Stimulated activated CD4-positive, alpha-beta T cell treated with anti-CD3 and anti-CD28 coated beads, Interleukin-2, amount 100 ng/mL, for 4 hours (primary cell): ENCODE measurements around the gene SMOC2.

Experiments used
- DNase-seq: peaks from one replicate; pipeline ENCODE4 v3.0.0-alpha.2; 2020; ENCODE audit warnings: low read depth

The SMOC2 gene, protein sequence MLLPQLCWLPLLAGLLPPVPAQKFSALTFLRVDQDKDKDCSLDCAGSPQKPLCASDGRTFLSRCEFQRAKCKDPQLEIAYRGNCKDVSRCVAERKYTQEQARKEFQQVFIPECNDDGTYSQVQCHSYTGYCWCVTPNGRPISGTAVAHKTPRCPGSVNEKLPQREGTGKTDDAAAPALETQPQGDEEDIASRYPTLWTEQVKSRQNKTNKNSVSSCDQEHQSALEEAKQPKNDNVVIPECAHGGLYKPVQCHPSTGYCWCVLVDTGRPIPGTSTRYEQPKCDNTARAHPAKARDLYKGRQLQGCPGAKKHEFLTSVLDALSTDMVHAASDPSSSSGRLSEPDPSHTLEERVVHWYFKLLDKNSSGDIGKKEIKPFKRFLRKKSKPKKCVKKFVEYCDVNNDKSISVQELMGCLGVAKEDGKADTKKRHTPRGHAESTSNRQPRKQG

DNA sequence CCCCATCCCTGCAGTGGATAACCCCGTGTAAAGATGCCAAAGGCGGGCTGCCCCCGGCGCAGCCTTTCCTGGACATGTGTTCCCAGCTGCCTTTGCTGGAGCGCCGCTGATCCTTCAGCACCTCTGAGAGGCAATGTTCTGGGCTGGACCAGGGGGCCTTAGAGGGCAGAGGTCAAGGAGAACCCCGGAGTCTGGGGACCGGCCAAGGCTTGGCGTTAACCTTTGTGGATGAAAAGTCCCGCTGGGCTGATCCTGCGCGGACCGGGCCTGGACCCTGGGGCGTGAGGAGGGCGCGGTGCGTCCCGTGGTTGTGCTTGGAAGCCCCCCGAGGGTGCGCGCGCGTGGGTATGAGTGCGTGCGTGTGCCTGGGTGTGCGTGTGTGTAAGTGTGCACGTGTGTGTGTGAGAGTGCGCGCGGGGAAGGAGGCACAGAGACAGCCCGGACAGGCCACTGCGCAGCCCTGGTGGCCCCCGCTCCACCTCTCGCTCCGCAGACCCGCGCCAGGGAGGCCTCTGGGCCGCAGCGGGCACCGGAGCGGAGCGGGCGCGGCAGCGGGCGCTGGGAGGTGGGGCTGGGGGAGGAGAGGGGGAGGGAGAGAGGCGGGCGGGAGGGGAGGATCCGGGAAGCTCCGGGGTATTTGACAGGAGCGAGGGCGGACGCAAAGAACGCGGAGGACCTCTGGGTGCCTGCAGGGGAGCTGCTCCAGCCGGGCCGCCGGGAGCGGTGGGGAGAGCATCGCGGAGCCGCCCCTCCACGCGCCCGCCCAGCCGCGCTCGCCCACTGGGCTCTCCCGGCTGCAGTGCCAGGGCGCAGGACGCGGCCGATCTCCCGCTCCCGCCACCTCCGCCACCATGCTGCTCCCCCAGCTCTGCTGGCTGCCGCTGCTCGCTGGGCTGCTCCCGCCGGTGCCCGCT, at the start of gene SMOC2:
TSS of gene SMOC2 (plus strand) at position 665 of the 914 bp plus-strand sequence. CDS start at position 852, 187 bp downstream.
- no peak for DNase-seq

DNA sequence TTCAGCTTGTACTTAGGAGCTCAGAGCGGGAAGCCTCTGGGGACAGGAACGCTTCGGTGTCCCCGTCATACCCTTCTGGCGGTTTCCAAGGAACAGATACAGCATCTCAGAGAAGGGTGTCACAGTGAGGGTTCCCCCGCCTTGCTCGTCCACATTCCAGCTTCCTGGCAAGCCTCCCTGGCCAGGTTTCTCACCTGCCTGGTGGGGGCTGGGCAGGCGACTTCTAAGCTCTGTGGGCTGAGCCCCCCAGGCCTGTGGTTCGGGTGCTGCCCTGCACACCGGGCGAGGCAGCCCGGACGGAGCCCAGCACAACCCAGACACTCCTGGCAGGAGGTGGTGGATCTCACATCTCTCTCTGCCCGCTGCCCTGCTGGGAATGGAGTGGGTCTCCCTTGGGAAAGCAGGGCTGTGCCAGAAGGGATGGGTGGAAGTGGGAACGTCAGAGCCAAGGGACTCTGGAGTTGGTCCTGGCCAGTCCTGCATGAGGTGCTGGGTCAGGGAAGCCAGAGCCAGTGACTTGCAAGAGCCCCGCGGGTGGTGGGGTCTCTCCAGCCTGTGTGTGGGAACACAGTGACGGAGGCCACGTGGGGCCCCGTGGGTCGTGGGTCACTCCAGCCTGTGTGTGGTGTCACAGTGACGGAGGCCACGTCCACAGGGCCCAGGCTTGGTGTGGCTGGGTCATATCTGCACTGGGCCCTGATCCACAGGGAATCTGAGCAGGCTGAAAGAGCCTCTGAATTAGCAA, 47.7 kb upstream of the SMOC2 start:
- DNase-seq = no peak

DNA sequence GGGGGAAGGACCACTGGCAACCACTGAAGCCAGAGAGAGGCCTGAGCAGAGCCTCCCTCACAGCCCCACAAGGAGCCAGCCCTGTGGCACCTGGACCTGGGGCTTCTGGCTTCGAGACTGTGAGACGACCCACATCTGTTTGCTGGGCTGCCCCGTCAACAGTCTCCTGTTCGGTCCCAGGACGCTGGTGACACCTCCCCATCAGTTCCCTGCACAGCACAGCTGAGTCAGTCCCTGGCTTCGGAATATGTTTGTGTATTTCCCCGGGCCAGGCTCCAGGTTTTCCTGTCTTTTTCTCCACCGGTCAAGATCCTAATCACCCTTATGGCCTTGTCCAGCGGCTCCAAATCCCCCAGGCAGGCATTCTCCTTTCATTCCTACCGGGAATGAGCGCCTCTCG, 46.4 kb upstream of the SMOC2 start:
- no peak for DNase-seq

DNA sequence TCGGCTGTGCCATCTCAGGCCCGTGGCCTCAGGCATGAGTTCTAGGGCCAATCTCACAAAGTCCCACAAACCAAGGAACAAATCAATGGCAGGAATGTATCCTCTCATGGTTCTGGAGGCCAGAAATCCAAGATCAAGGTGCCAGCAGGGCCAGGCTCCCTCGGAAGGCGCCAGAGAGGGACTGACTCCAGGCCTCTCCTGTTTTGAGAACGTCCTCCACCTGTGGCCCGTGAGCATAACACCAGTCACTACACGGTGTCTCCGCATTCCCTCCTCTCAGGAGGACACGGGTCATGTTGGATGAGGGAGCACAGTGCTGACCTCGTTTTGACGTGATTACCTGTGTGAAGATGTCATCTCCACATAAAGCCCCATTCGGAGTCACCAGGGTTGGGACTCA, 45.0 kb upstream of the SMOC2 start:
- no peak for DNase-seq

DNA sequence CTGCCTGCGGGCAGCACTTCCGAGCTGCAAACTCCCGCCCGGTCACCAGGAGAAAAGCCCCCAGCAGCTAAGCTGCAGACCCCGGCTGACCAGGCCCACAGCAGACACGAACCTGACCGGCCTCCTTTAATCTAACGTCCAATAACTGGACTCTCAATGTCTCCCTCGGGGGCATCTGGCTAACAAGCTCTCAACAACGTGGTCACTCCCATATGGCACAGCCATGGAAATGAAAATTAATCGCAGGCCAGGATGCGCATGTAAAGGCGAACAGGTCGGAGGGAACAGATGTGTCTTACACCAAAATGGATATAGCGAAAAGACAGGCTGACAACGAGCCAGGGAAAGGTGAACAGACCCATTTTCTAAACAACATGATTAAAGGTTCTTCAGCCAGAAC, 44.4 kb upstream of the SMOC2 start:
- no peak for DNase-seq

DNA sequence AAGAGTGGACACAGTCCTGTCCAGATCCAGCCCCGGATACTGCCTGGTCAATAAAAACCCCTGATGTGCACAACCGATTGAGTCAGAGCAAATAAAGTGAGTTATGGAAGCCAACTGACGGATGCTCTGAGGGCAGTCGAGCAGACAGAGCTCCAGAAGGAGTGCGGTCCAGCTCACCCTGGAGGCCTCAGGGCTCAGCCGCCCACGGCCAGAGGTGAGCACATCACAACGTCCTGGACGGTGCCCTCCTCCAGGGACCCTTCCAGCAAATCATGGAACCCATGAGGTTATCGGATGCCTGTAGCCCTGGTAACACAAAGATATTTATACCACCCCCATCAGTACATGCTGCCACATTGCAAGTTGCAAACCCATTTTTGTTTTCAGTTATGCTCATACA, 44.0 kb upstream of the SMOC2 start:
- DNase-seq = no peak

DNA sequence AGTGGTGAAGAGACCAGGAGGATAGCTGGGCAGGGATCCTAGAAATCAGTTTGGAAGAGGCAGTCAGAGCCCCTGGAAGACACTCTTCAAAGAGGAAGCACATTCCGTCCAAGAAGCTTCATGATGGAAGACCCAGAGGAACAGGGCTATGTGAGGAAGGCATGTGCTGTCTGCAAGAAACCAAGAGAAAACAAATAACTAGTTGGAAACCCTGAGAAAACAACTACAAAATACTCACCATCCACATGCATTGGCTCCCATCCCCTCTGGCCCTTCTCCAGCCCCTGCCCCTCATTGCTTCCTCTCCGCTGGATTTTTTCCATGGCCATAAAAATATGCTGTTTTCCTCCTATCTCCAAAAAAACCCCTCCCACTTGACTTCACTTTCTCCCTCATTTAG, 40.9 kb upstream of the SMOC2 start:
- DNase-seq = no peak

DNA sequence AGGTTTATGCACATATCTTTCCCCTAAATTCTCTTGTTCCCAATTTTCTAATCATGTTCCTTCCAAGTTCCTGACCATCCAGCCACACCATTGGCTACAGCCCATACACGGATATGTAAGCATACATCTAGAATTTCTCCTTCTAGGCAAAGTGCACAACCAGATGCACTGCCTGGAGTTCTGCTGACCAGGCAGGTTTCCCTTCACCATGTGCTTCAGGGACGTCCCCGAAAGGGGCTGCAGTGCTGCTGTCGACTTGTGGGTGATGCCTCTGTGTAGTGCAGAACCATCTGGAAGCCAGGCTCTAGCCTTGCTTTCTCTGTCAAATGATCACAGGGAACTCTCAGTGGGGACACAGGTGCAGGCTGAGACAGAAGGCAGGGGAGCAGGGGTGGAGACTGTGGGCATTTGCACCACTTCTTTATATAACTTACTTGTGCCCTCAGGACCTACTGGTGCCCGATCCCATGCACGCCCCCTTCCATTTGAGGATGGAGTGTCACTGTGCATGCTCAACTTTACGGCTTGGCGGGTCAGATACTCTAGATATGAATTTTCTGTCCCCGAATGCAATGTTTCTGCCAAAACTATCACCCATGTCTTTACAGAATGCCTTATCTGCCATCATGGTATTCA, 37.5 kb upstream of the SMOC2 start:
- DNase-seq = no peak

DNA sequence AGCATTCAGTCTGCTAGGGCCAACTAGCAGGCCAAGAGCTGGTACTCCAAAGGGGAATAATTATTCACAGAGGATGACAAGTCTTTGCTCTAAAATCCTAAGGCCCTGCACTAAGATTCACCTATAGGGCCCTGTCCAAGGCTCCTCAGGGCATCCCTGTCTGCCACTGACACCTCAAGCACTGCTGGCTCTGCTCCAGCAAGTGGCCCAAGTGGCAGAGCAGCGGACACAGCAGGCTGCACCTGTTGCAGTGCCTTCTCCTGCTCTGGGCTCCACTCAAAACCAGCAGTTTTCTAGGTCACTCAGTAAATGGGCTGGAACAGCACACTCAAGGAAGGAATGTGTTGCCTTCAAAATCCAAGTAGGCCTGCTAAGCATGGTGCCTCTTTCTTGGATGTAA, 36.4 kb upstream of the SMOC2 start:
- no peak for DNase-seq

DNA sequence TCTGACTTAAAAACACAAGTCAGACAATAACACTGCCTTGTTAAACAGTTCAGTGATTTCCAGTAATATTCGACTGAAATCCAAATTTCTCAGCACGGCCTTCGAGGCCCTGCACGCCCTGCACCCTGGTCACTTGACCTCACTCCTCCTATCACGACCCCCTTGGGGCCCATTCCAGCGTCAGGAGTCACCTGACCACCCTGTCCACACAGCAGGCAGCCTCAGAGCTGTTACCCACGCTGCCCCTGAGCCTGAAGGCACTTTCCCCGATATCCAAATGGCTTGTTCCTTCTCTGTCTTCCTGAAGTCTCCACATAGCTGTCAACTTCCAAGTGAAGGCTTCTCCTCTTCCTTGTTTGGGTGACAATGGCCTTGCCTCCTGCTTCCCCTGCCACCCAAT, 33.1 kb upstream of the SMOC2 start:
- no peak for DNase-seq

DNA sequence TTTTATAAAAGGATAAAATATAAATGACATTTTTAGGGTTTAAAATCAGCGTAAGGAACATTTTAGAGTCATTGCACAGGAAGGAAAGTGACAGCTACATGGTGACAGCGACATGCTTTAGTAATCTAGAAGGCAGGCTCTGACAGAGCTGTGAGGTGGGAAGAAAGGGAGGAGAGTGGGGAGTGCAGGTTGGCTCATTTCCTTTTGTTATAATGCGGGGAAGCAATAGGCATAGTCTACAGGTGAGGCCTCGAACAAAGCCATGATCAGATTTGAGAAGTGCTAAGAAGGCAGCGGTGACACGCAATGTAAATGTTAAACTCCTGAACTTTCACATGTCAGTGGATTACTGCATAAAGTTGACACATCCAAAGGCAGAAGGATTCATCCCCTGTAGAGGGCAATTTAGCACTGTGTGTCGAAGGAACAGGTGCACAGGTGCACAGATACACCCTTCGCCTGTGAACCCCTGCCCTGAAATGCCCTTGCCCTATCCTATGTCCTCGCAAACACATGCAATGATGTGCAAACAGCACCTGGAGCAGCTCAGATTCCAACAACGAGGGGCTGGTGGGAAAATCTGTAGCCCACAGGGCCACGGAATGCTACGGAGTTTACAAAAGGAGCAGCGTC, 32.4 kb upstream of the SMOC2 start:
- no peak for DNase-seq

DNA sequence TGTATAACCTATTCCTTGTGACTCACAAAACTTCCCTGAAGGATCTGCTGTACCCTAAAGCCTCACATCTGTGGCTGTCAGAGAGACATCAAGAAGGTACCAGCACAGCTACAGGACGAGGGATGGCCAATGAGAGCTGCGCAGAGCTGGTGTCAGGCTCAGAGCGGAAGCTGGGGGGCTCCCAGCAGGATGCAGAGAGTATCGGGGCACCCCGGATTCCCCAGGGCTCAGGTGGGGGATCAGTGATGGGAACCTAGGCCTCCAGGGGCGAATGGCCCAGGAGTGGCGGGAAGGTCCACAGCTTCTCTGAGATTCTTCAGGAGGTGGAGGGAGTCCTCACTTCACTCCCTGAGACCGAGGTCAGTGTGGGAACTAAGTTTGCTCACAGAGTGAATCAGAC, 30.9 kb upstream of the SMOC2 start:
- DNase-seq = no peak

DNA sequence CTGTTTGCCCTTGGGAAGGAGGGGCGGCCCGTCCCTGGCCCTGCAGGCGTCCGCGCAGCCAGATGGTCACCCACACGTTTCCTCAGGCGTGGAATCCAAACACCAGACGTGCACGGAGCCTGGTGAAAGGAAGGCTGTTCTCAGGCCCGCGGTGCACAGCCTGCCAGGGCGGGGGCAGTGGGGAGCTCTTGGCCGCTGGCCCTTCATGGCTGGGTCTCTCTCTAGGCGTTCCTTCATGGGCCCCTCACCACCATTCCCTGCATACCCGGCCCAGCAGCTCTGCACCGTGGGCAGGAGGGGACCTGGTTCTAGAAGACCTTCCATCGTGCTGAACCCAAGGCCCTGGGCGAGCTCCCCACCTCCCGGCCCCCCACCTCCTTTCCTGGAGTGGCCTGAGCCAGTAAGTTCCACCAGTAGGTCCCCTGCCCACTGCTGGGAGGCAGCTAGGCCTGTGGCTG, 30.4 kb upstream of the SMOC2 start:
- DNase-seq = no peak

DNA sequence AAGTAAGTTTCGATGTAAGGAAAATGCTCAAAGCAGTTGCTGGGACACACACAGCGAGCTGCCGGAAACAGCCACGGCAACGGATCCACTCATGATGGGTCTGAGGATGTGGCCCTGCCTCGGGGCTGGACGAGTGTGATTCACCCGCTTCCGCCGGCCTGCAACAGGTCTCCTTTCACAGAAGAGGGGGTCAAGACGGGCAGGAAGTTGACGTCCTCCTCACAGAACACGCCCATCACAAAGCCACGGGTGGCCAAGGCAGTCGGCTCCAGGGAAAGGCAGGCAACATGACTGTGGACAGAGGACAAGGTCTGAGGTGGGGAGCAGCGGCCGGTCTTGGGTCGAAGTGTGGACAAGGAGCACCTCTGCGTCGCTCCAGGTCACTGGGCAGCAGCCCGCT, 29.9 kb upstream of the SMOC2 start:
- DNase-seq = no peak

DNA sequence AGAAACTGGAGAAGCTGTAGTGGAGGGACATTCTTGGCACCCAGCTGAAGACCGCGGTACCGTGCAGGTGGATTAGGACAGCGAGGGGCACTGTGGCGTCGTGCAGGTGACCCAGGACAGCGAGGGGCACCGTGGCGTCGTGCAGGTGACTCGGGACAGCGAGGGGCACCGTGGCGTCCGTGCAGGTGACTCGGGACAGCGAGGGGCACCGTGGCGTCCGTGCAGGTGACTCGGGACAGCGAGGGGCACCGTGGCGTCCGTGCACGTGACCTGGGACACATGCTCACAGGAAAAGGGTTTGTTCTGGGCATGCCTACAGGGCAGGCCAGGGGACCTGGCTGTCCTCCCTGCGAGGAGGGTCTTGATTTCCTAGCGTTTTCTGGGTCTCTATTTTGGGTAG, 29.2 kb upstream of the SMOC2 start:
- DNase-seq = no peak

DNA sequence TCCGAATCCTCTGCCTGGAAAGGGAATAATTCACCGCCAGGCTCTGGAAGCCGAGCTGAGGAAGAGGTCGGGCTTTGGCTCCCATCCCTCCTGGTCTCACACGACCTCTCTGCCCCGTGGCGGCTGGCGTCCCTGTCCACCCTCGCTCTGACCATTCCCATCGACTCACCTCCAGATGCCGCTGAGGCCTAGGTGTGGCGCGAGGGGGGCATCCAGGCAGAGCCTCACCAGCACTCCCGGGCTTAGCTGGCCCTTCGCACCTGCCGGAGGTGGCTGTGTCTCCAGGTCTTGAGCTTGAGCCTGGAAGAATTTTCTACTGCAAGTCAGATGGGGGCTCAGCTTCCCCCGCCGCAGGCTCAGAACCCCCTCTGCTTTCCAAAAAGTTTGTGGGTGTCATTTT, 28.5 kb upstream of the SMOC2 start:
- DNase-seq = no peak

DNA sequence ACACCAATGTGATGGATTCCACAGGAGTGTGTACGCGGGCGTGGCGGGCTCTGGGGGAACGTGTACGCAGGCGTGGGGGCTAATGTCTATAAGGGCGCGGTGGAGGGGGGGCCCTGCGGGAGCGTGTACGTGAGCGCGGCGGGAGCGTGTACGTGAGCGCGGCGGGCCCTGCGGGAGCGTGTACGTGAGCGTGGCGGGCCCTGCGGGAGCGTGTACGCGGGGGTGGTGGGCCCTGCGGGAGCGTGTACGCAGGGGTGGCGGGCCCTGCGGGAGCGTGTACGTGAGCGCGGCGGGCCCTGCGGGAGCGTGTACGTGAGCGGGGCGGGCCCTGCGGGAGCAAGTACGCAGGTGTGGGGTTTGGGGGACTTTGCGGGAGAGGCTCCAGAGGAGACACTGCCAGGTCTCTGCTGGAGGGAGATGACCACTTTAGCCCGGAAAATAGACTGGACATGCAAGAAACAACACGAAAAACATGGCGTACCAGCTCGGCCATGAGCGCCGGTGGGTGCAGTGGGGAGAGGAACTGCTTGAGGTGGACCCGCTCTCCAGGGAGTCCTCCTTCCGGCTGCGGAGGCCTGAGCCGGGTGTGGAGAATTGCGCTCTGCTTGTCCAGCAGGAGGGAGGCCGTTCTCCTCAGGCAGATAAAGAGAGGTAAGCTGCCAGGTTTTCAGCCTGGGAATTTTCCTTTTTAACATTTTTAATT, 27.8 kb upstream of the SMOC2 start:
- no peak for DNase-seq

DNA sequence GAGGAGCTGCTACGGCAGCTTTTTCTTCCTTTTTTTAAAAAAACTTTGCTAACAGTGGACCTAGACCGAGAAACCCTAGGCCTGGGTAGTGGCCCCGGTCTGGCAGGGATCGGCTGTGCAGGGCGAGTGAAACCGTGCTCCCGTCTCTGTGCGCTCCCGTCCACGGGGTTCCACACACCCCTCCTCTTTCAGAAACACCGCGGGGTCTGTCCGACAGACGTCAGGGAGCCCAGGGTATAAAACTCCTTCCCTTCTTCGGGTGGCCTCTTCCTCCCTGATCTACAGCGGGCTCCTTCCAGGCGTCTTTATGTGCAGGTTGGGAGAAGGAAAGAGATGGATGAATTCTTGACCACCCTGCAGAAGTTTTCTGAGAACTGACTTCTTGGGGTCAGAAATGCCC, 27.1 kb upstream of the SMOC2 start:
- no peak for DNase-seq

DNA sequence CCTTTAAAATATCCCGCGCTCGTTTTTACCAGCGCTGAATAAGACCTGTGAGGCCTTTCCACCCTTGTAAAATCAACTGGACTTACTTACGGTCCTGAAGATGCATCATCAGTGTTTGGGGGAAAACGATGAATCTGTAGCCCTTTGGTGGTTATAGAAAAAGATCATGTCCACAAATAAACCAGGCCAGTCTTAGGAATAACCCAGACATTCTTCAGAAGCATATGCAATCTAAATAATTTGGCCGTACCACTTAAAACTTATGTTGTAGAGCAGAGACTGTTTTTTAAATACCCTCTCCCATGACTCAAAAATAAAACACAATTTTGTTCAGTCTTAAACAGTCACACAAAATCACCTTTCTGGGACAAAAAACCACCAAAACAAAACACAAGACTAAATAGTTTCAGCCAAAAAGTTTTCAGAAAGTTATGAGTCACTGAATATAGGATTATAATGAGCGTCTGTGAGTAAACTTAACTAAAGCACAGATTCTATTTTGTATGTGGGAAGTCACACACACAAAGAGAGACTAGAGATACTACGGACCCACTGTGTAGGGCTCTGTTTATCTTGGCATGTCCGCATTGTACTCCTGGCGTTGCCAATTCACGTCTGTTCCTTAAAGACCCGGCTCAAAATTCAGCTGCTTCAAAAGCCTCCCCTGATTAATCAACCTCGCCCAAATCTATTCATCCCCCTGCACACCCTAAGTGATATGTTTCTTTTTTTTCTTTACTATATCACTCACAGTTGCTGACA, 26.5 kb upstream of the SMOC2 start:
- DNase-seq = no peak
